Endodermal cell (in vitro differentiated cells): ENCODE results near the gene IL31RA. TPM values are rescaled to one million over a fixed set of nuclear protein-coding genes. Genes with fewer than 3 reads are reported as not detected.

Experiments
- DNase-seq: peaks from one replicate; pipeline ENCODE4 v3.0.0-alpha.2; 2017
- H3K27ac ChIP-seq: 2 replicates; pipeline ENCODE4 v1.5.1; 2013; ENCODE audit warnings: mild to moderate bottlenecking, low read depth, low read length, moderate library complexity
- H3K27me3 ChIP-seq: 2 replicates; pipeline ENCODE4 v1.6.1; 2013; ENCODE audit warnings: mild to moderate bottlenecking, low read length, moderate library complexity; ENCODE audit not compliant: insufficient read depth, control insufficient read depth, poor library complexity, severe bottlenecking
- H3K36me3 ChIP-seq: 2 replicates; pipeline ENCODE4 v1.7.0; 2013; ENCODE audit warnings: mild to moderate bottlenecking, low read length, moderate library complexity; ENCODE audit not compliant: control insufficient read depth, insufficient read depth
- H3K4me1 ChIP-seq: one replicate; pipeline ENCODE4 v1.7.0; 2013; ENCODE audit warnings: low read length; ENCODE audit not compliant: control insufficient read depth, insufficient read depth
- H3K4me3 ChIP-seq: 2 replicates; pipeline ENCODE4 v1.5.1; 2013; ENCODE audit warnings: mild to moderate bottlenecking, low read length, moderate library complexity
- H3K9ac ChIP-seq: 2 replicates; pipeline ENCODE4 v1.6.1; 2013; ENCODE audit warnings: mild to moderate bottlenecking, low read length, moderate library complexity; ENCODE audit not compliant: poor library complexity, severe bottlenecking; ENCODE audit errors: extremely low read depth
- H3K9me3 ChIP-seq: 2 replicates; pipeline ENCODE4 v1.6.1; 2013; ENCODE audit warnings: mild to moderate bottlenecking, low read length, moderate library complexity; ENCODE audit not compliant: control insufficient read depth
- H3K27ac Mint-ChIP-seq: 2 replicates; pipeline ENCODE4 v1.8.0; 2020; ENCODE audit warnings: mixed read lengths
- H3K27me3 Mint-ChIP-seq: 2 replicates; pipeline ENCODE4 v1.8.0; 2021; ENCODE audit warnings: mild to moderate bottlenecking, mixed read lengths; ENCODE audit not compliant: insufficient read depth
- H3K36me3 Mint-ChIP-seq: 2 replicates; pipeline ENCODE4 v1.8.0; 2020; ENCODE audit warnings: low read depth, mixed read lengths
- H3K4me1 Mint-ChIP-seq: 2 replicates; pipeline ENCODE4 v1.8.0; 2020; ENCODE audit warnings: mixed read lengths
- H3K4me3 Mint-ChIP-seq: 2 replicates; pipeline ENCODE4 v1.8.0; 2020; ENCODE audit warnings: mild to moderate bottlenecking, moderate library complexity, mixed read lengths
- H3K9me3 Mint-ChIP-seq: 2 replicates; pipeline ENCODE4 v1.8.0; 2020; ENCODE audit warnings: mild to moderate bottlenecking, mixed read lengths
- WGBS, 2 experiments: methylation state at CpG; one replicate each; pipeline versions ENCODE4 v1.1.5 to v1.1.7; 2013; ENCODE audit warnings: missing lambda C conversion rate in 2 of 2, mixed read lengths in 1 of 2; ENCODE audit not compliant: insufficient coverage in 1 of 2, insufficient read length in 1 of 2; 5-methylcytosine and 5-hydroxymethylcytosine counted together
- total RNA-seq, 2 donors: library from RNA; stranded (reverse); fragmentation: NEBNext Ultra II Directional in 1 of 2; extraction: Animal tissue kit (Norgen Biotek cat#: 25700) in 1 of 2; gene quantifications; 2 replicates in 1 of 2; 3 replicates in 1 of 2; pipeline ENCODE4 v1.2.1, GENCODE V29; 2021
- TF ChIP-seq, protein P1 (sequence below): fragments of 200-600 bp; sonication (generic); conservative IDR thresholded peaks from 2 replicates; pipeline ENCODE4 v1.5.0; 2021; ENCODE audit warnings: antibody characterized with exemption, mild to moderate bottlenecking

The IL31RA gene
- total RNA-seq, 2 donors from 2014 or later, result not detected

DNA sequence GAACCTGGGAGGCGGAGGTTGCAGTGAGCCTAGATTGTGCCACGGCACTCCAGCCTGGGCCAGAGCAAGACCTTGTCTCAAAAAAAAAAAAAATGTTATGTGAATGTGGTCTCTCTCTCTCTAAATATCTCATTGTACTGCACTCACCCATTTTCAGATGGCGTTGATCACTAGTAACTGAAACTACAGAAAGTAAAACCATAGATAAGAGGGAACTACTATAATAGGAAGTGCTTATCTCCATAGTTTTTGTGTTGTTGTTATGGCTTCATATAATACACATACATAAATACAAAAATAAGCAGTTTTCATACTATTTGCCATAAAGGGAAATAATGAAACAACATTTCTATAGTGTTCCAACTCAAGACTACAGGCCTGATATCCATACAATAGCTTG lies 9.1 kb downstream of the IL31RA start:
- Histone ChIP-seq H3K9ac (no peak overlapping the region), H3K36me3 (no peaks in the 10 kb centered on the region), H3K9me3 (no peaks in the 10 kb centered on the region), H3K27me3 (peaks cover 4% of the 10 kb centered on the region), H3K4me3 (no peak overlapping the region), H3K4me1 (no peaks in the 10 kb centered on the region), H3K27ac (no peak overlapping the region)
- no peak for DNase-seq
- Mint-ChIP-seq H3K36me3 (no peaks in the 10 kb centered on the region), H3K4me1 (no peaks in the 10 kb centered on the region), H3K9me3 (peaks cover 2% of the 10 kb centered on the region), H3K4me3 (no peak overlapping the region), H3K27me3 (no peaks in the 10 kb centered on the region), H3K27ac (no peak overlapping the region)
- WGBS, 2 experiments, result 98 to 100% methylated on average over 1 to 2 of the region's 3 CpGs
- TF ChIP-seq, protein P1, sequence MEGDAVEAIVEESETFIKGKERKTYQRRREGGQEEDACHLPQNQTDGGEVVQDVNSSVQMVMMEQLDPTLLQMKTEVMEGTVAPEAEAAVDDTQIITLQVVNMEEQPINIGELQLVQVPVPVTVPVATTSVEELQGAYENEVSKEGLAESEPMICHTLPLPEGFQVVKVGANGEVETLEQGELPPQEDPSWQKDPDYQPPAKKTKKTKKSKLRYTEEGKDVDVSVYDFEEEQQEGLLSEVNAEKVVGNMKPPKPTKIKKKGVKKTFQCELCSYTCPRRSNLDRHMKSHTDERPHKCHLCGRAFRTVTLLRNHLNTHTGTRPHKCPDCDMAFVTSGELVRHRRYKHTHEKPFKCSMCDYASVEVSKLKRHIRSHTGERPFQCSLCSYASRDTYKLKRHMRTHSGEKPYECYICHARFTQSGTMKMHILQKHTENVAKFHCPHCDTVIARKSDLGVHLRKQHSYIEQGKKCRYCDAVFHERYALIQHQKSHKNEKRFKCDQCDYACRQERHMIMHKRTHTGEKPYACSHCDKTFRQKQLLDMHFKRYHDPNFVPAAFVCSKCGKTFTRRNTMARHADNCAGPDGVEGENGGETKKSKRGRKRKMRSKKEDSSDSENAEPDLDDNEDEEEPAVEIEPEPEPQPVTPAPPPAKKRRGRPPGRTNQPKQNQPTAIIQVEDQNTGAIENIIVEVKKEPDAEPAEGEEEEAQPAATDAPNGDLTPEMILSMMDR, result no peak

DNA sequence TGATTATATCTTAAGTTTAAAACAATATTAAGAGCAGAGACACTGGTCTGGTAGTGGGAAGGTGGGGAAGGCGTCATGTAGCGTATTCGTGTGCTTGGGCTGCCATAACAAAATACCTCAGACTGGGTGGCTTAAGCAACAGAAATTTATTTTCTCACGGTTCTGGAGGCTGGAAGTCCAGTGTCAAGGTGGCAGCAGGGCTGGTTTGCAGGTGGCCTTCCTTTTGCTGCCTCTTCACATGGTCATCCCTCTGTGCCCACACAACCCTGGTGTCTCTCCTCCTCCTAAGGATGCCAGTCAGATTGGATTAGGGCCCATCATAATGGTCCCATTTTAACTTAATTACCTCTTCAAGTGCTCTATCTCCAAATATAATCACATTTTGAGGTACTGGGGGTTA lies 9.6 kb downstream of the IL31RA start:
- H3K36me3 Mint-ChIP-seq, result no peaks in the 10 kb centered on the region
- no peak for DNase-seq
- H3K4me1 Mint-ChIP-seq, result no peaks in the 10 kb centered on the region
- no peak overlapping the region for H3K27ac Mint-ChIP-seq
- no peaks in the 10 kb centered on the region for H3K27me3 Mint-ChIP-seq
- H3K27ac ChIP-seq, result no peak overlapping the region
- no peaks in the 10 kb centered on the region for H3K36me3 ChIP-seq
- peaks cover 2% of the 10 kb centered on the region for H3K9me3 Mint-ChIP-seq
- TF ChIP-seq, protein P1, result no peak
- no peaks in the 10 kb centered on the region for H3K4me1 ChIP-seq
- no peak overlapping the region for H3K9ac ChIP-seq
- H3K4me3 ChIP-seq, result no peak overlapping the region
- no peaks in the 10 kb centered on the region for H3K9me3 ChIP-seq
- H3K27me3 ChIP-seq, result peaks cover 4% of the 10 kb centered on the region
- no peak overlapping the region for H3K4me3 Mint-ChIP-seq
- WGBS, 2 experiments, result 90 to 93% methylated on average over 3 to 4 of the region's 4 CpGs

DNA sequence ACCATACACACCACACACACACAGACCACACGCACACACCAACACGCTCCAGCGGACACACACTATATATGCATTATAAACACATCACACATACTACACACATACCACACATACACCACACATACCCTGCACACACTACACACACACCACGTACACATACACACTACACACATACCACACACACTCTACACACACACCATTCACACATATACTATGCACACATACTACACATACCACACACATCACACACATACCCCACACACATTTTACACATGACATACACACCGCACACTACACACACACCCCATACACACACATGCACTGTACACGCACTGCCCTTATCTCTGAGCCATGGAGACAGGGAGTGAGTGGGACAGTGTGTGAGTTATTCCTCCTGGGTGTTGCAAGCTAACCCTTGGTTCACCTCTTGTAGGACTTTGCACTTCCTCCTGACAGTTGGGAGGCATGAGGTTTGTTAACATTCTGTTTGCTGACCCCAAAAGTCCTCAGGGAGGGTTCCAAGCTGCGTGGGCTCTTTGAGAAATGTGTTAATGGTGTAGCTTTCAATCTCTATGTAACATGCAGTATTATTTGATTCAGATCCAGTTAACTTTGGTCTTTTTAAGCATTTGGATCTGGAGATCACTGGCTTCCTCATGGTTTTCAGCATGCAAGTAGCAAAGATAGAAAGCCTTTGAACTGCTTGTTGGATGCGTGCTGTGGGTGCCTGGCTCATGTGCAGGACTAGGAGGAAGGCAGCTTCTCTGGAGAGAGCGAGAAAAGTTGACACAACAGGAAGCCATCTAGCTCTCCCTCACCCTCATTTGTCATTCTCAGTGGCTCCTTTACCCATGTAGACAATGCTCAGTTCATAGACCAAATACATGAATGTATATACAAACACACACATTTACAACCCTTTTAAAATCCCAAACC lies 13.7 kb downstream of the IL31RA start:
- no peaks in the 10 kb centered on the region for H3K4me1 ChIP-seq
- H3K36me3 ChIP-seq, result no peaks in the 10 kb centered on the region

More for the DNA sequence above, 13.7 kb downstream of the IL31RA start:
- 89 to 97% methylated on average over 6 to 9 of the region's 9 CpGs for WGBS, 2 experiments
- H3K4me3 ChIP-seq, result no peak overlapping the region
- no peak overlapping the region for H3K4me3 Mint-ChIP-seq
- H3K9ac ChIP-seq, result no peak overlapping the region
- peaks cover 2% of the 10 kb centered on the region for H3K9me3 Mint-ChIP-seq
- no peak overlapping the region for H3K27ac ChIP-seq
- TF ChIP-seq, protein P1, result no peak
- no peaks in the 10 kb centered on the region for H3K9me3 ChIP-seq
- H3K4me1 Mint-ChIP-seq, result no peaks in the 10 kb centered on the region
- H3K27me3 Mint-ChIP-seq, result no peaks in the 10 kb centered on the region
- no peak for DNase-seq
- no peak overlapping the region for H3K27ac Mint-ChIP-seq
- H3K36me3 Mint-ChIP-seq, result no peaks in the 10 kb centered on the region
- no peaks in the 10 kb centered on the region for H3K27me3 ChIP-seq
